ENCODE data around the gene TLE3.

The TLE3 gene

GRCh38 chr15:70133296-70133695 is 35.6 kb upstream of the TLE3 start:
- TF ChIP-seq, protein P1, sequence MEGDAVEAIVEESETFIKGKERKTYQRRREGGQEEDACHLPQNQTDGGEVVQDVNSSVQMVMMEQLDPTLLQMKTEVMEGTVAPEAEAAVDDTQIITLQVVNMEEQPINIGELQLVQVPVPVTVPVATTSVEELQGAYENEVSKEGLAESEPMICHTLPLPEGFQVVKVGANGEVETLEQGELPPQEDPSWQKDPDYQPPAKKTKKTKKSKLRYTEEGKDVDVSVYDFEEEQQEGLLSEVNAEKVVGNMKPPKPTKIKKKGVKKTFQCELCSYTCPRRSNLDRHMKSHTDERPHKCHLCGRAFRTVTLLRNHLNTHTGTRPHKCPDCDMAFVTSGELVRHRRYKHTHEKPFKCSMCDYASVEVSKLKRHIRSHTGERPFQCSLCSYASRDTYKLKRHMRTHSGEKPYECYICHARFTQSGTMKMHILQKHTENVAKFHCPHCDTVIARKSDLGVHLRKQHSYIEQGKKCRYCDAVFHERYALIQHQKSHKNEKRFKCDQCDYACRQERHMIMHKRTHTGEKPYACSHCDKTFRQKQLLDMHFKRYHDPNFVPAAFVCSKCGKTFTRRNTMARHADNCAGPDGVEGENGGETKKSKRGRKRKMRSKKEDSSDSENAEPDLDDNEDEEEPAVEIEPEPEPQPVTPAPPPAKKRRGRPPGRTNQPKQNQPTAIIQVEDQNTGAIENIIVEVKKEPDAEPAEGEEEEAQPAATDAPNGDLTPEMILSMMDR (IDR thresholded peaks at IDR 0.05; ENCODE audit: low read depth, low read length, missing control alignments) = no peak
- H3K4me3 ChIP-seq (ENCODE audit: low read depth, low read length) = no peak overlapping the region
- DNase-seq (ENCODE audit: low read depth) = no peak

DNA sequence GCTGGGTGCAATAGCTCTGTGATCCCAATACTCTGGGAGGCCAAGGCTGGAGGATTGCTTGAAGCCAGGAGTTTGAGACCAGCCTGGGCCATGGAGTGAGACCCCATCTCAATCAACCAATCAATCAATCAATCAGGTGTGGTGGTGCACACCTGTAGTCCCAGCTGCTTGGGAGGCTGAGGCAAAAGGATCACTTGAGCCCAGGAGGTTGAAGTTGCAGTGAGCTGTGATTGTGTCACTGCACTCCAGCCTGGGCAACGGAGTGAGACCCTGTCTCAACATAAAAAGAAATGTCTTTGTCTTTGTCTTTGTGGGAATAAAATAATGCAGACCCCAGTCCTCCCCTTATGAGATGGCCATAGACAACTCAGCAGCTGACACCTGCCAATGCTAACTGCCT is 34.9 kb upstream of the TLE3 start:
- DNase-seq (ENCODE audit: low read depth) = no peak
- TF ChIP-seq, protein P1 (IDR thresholded peaks at IDR 0.05; ENCODE audit: low read depth, low read length, missing control alignments) = no peak
- H3K4me3 ChIP-seq (ENCODE audit: low read depth, low read length) = no peak overlapping the region

GRCh38 chr15:70132139-70132538 is 34.4 kb upstream of the TLE3 start:
- H3K4me3 ChIP-seq (ENCODE audit: low read depth, low read length) = no peak overlapping the region
- TF ChIP-seq, protein P1 (IDR thresholded peaks at IDR 0.05; ENCODE audit: low read depth, low read length, missing control alignments) = no peak
- DNase-seq (ENCODE audit: low read depth) = no peak

DNA sequence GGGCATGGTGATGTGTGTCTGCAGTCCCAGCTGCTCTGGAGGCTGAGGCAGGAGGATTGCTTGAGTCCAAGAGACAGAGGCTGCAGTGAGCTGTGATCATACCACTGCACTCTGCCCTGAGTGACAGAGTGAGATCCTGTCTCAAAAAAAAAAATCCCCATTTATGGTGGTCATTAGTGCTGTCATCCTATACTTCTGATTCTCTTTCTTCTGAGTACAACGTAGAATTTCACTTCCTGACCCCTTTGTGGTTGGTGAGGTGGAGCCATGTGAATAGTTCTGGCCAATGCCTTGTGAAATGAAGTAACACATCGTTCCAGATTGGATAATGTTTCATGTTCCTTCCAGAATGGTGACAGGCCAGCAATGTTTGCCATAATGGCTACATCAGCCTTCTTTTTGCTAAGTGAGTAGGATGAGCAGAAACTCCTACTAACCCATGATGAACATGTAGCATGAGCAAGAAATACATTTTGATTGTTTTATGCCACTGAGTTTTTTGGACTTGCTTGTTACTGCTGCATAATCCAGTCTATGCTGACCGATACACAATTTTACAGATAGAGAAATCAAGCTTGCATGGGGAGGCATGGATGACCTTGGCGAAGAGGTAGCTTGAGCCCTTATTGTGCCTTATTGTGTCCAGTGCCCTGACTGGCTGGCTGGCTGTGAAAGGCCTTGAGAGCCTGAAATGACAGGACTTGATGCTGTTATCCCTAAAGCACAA is 30.9 kb upstream of the TLE3 start:
- H3K4me3 ChIP-seq (ENCODE audit: low read depth, low read length) = no peak overlapping the region
- TF ChIP-seq, protein P1 (IDR thresholded peaks at IDR 0.05; ENCODE audit: low read depth, low read length, missing control alignments) = no peak

DNA sequence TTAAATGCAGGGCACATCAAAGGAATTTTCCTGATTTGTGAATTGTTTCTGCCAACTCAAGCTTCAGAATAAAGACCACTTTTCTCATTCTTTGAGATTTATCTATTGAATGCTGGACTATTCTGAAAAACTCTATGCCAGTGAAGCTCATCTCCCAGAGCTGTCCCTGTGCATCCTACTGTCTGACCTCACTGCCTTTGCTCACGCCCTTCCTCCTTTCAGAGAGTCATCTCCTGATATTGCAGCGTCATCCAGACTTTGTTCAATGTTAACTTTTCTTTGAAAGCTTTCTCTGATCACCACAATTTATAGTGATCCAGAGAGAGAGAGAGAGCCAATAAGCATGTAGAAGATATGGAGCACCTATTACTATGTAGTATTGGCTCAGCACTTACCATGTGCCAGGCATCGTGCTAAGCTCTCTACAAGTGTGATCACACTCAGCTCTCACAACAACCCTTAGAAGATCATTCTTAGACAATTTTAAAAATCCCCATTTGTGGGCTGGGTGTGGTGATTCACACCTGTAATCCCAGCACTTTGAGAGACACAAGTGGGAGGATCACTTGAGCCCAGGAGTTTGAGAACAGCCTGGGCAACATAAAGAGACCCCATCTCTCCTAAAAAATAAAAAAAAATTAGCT is 30.2 kb upstream of the TLE3 start:
- no peak for DNase-seq (ENCODE audit: low read depth)

More for the DNA sequence above, 30.9 kb upstream of the TLE3 start:
- no peak for DNase-seq (ENCODE audit: low read depth)

GRCh38 chr15:70127288-70127746 is 29.6 kb upstream of the TLE3 start:
- TF ChIP-seq, protein P1 (IDR thresholded peaks at IDR 0.05; ENCODE audit: low read depth, low read length, missing control alignments) = no peak
- H3K4me3 ChIP-seq (ENCODE audit: low read depth, low read length) = no peak overlapping the region
- no peak for DNase-seq (ENCODE audit: low read depth)

More for the DNA sequence above, 30.2 kb upstream of the TLE3 start:
- no peak overlapping the region for H3K4me3 ChIP-seq (ENCODE audit: low read depth, low read length)
- TF ChIP-seq, protein P1 (IDR thresholded peaks at IDR 0.05; ENCODE audit: low read depth, low read length, missing control alignments) = no peak
